IMR-90 (cell line): ENCODE data around the gene GRM8. TPM values are rescaled to one million over a fixed set of nuclear protein-coding genes. Genes with fewer than 3 reads are reported as not detected.

Experiments
- ATAC-seq: fragments of 200-7000 bp; cut with Tn5 transposase; 2 replicates; pipeline ENCODE4 v1.9.1; 2020; ENCODE audit warnings: low read depth, mild to moderate bottlenecking, moderate library complexity
- BruUV-seq: library from RNA; stranded (reverse); fragments of 400-500 nt; replicated peaks from 2 replicates; lab custom pipeline; 2021; lab: Mats Ljungman, UMichigan
- CTCF ChIA-PET: fragments of 300-600 bp; formaldehyde crosslinking; extraction: SDS; loops from one replicate; lab custom pipeline; 2021; ENCODE audit warnings: antibody characterized with exemption; lab: Yijun Ruan, JAX
- POLR2A ChIA-PET: fragments of 300-600 bp; sonication (Branson Sonifier 250); formaldehyde crosslinking; loops from one replicate; lab custom pipeline; 2022; ENCODE audit warnings: antibody characterized with exemption; ENCODE audit not compliant: unreplicated experiment; lab: Charles Lee
- DNase-seq: peaks from one replicate; pipeline ENCODE4 v3.0.0; 2013
- H2AFZ ChIP-seq: replicated peaks from 2 replicates; pipeline ENCODE3; 2013; ENCODE audit warnings: low read length, mild to moderate bottlenecking; ENCODE audit not compliant: poor library complexity
- H2AK5ac ChIP-seq: 2 replicates; pipeline ENCODE4 v1.6.1; 2013; ENCODE audit warnings: low read depth, low read length, inconsistent platforms
- H2AK9ac ChIP-seq: replicated peaks from 2 replicates; pipeline ENCODE3; 2013; ENCODE audit warnings: mild to moderate bottlenecking, low read depth, low read length, moderate library complexity; ENCODE audit not compliant: poor library complexity
- H2BK120ac ChIP-seq: 2 replicates; pipeline ENCODE4 v1.6.1; 2013; ENCODE audit warnings: low read depth, low read length, inconsistent platforms
- H2BK15ac ChIP-seq: 3 replicates; pipeline ENCODE4 v1.6.1; 2013; ENCODE audit warnings: low read depth, low read length, inconsistent platforms
- H2BK20ac ChIP-seq: 2 replicates; pipeline ENCODE4 v1.6.1; 2013; ENCODE audit warnings: low read depth, mild to moderate bottlenecking, inconsistent platforms, low read length, moderate library complexity
- H2BK5ac ChIP-seq: 2 replicates; pipeline ENCODE4 v1.6.1; 2013; ENCODE audit warnings: mild to moderate bottlenecking, low read depth, low read length, inconsistent platforms; ENCODE audit not compliant: poor library complexity, severe bottlenecking
- H3K14ac ChIP-seq: replicated peaks from 2 replicates; pipeline ENCODE4 v1.6.1; 2013; ENCODE audit warnings: low read depth, low read length, inconsistent platforms
- H3K18ac ChIP-seq: 2 replicates; pipeline ENCODE4 v1.6.1; 2013; ENCODE audit warnings: low read depth, low read length, control low read depth
- H3K23ac ChIP-seq: 2 replicates; pipeline ENCODE4 v1.6.1; 2013; ENCODE audit warnings: low read depth, low read length, inconsistent platforms
- H3K27ac ChIP-seq: 2 replicates; pipeline ENCODE4 v1.5.1; 2013; ENCODE audit warnings: mild to moderate bottlenecking, control low read depth, low read length; ENCODE audit not compliant: insufficient read depth
- H3K27me3 ChIP-seq: 2 replicates; pipeline ENCODE4 v1.6.1; 2013; ENCODE audit warnings: low read length; ENCODE audit not compliant: control insufficient read depth, insufficient read depth
- H3K36me3 ChIP-seq: 2 replicates; pipeline ENCODE4 v1.6.1; 2013; ENCODE audit warnings: low read length, mixed read lengths; ENCODE audit not compliant: control insufficient read depth, insufficient read depth
- H3K4ac ChIP-seq: 2 replicates; pipeline ENCODE4 v1.6.1; 2013; ENCODE audit warnings: low read depth, low read length, inconsistent platforms
- H3K4me1 ChIP-seq: 2 replicates; pipeline ENCODE4 v1.6.1; 2013; ENCODE audit warnings: low read length, mixed read lengths; ENCODE audit not compliant: control insufficient read depth, insufficient read depth
- H3K4me2 ChIP-seq: 2 replicates; pipeline ENCODE4 v1.6.1; 2013; ENCODE audit warnings: low read depth, mild to moderate bottlenecking, control low read depth, low read length, moderate library complexity
- H3K4me3 ChIP-seq: 2 replicates; pipeline ENCODE4 v1.5.1; 2013; ENCODE audit warnings: low read depth, mild to moderate bottlenecking, control low read depth, low read length, moderate library complexity; ENCODE audit not compliant: insufficient read depth
- H3K56ac ChIP-seq: 2 replicates; pipeline ENCODE4 v1.6.1; 2013; ENCODE audit warnings: low read length, inconsistent platforms; ENCODE audit not compliant: insufficient read depth; ENCODE audit errors: extremely low read depth
- H3K79me1 ChIP-seq, 2 experiments: 2 replicates each; pipeline ENCODE4 v1.6.1; 2013; ENCODE audit warnings: low read length in 2 of 2, inconsistent platforms in 1 of 2, low read depth in 1 of 2
- H3K9ac ChIP-seq: 2 replicates; pipeline ENCODE4 v1.6.1; 2013; ENCODE audit warnings: low read depth, low read length, control low read depth
- H3K9me1 ChIP-seq: 2 replicates; pipeline ENCODE4 v1.6.1; 2013; ENCODE audit warnings: low read length, inconsistent platforms; ENCODE audit not compliant: insufficient read depth
- H3K9me3 ChIP-seq: 2 replicates; pipeline ENCODE4 v1.6.1; 2013; ENCODE audit warnings: low read length; ENCODE audit not compliant: control insufficient read depth, insufficient read depth
- H4K20me1 ChIP-seq: 2 replicates; pipeline ENCODE4 v1.6.1; 2013; ENCODE audit warnings: low read length, inconsistent platforms; ENCODE audit not compliant: insufficient read depth
- H4K5ac ChIP-seq: 2 replicates; pipeline ENCODE4 v1.6.1; 2013; ENCODE audit warnings: mild to moderate bottlenecking, low read depth, low read length, control low read depth
- H4K8ac ChIP-seq, 2 experiments: 2 replicates each; pipeline ENCODE4 v1.6.1; 2013; ENCODE audit warnings: low read depth in 2 of 2, low read length in 2 of 2, control low read depth in 1 of 2, inconsistent platforms in 1 of 2
- H4K91ac ChIP-seq: 2 replicates; pipeline ENCODE4 v1.6.1; 2013; ENCODE audit warnings: low read depth, low read length, inconsistent platforms; ENCODE audit not compliant: insufficient read depth
- CHD1 ChIP-seq: IDR thresholded peaks from 2 replicates; pipeline ENCODE4 v1.6.1; 2012; ENCODE audit warnings: low read depth, low read length, improper control_type of control experiment
- FOS ChIP-seq: fragments of 150-350 bp; IDR thresholded peaks from 2 replicates; pipeline ENCODE4 v1.6.1; 2016; ENCODE audit warnings: low read depth, low read length
- MAFK ChIP-seq: IDR thresholded peaks from 2 replicates; pipeline ENCODE4 v1.6.1; 2012; ENCODE audit warnings: low read depth, low read length, improper control_type of control experiment
- POLR2A ChIP-seq: IDR thresholded peaks from 2 replicates; pipeline ENCODE4 v1.6.1; 2012; ENCODE audit warnings: mild to moderate bottlenecking, low read depth, low read length
- SMC3 ChIP-seq: fragments of 150-350 bp; IDR thresholded peaks from 2 replicates; pipeline ENCODE4 v1.6.1; 2016; ENCODE audit warnings: low read depth, mild to moderate bottlenecking, antibody characterized with exemption, low read length, moderate library complexity
- WGBS, 2 experiments: methylation state at CpG; one replicate each; pipeline versions ENCODE4 v1.1.5 to v1.1.7; 2013; ENCODE audit warnings: missing lambda C conversion rate in 2 of 2; ENCODE audit not compliant: insufficient read length in 1 of 2; ENCODE audit errors: extremely low coverage in 2 of 2; 5-methylcytosine and 5-hydroxymethylcytosine counted together
- dilution Hi-C: fragments of 300-500 bp; cut with HindIII; formaldehyde crosslinking; loops from one replicate; pipeline ENCODE4 v1.14.3; 2018; ENCODE audit warnings: low sequenced_read_pairs; ENCODE audit not compliant: unreplicated experiment
- in situ Hi-C: fragments of 300-500 bp; cut with MboI; formaldehyde crosslinking; loops from 3 replicates; pipeline ENCODE4 v1.14.3; 2019; ENCODE audit warnings: low sequenced_read_pairs, inconsistent platforms, mixed read lengths
- intact Hi-C: fragments of 100-400 bp; cut with micrococcal nuclease; formaldehyde crosslinking; loops from 2 replicates; pipeline ENCODE4 v1.10.0; 2022
- polyA plus RNA-seq, 3 experiments: library from polyadenylated mRNA; depleted of rRNA; stranded (reverse); fragments of >200 nt; gene quantifications; 2 replicates each; pipeline ENCODE4 v1.2.3, GENCODE V29; 2012; ENCODE audit warnings: low replicate concordance in 1 of 3
- total RNA-seq: library from RNA; depleted of rRNA; stranded (reverse); fragments of >200 nt; gene quantifications from 2 replicates; pipeline ENCODE4 v1.2.3, GENCODE V29; 2012

GRM8 gene
- total and polyA plus RNA-seq, 2 of the 4 experiments (the other 2 are of a cell fraction): not detected

GRCh38 chr7:126570845-126571244, 681.9 kb downstream of the GRM8 start:
- Histone ChIP-seq H3K36me3 (no peaks in the 10 kb centered on the region), H4K5ac (no peak overlapping the region), H2AFZ (no peak overlapping the region), H2AK9ac (no peak overlapping the region), H3K27me3 (no peaks in the 10 kb centered on the region), H4K20me1 (no peaks in the 10 kb centered on the region), H2AK5ac (no peak overlapping the region), H2BK120ac (no peak overlapping the region), H4K91ac (no peak overlapping the region), H3K4ac (no peak overlapping the region), H4K8ac (no peak overlapping the region), H2BK20ac (no peak overlapping the region), H3K4me2 (no peak overlapping the region), H3K79me1 (no peaks in the 10 kb centered on the region), H3K56ac (no peak overlapping the region), H3K9ac (no peak overlapping the region), H3K23ac (no peak overlapping the region), H3K4me1 (no peaks in the 10 kb centered on the region), H3K27ac (no peak overlapping the region), H2BK5ac (no peak overlapping the region), H3K9me1 (no peaks in the 10 kb centered on the region), H3K9me3 (peaks cover 6% of the 10 kb centered on the region), H3K4me3 (no peak overlapping the region), H3K18ac (no peak overlapping the region), H2BK15ac (no peak overlapping the region), H3K14ac (no peak overlapping the region)
- ChIA-PET POLR2A (no interaction called here), CTCF (no interaction called here)
- DNase-seq: no peak
- no CpG with 5 or more reads among the region's 1 CpG for WGBS, 2 experiments
- BruUV-seq: no TSS peak
- TF ChIP-seq CHD1 (no peak), FOS (no peak), POLR2A (no peak), SMC3 (no peak), MAFK (no peak)
- ATAC-seq: no peak
- in situ Hi-C loops (no loop called here), dilution Hi-C loops (no loop called here), intact Hi-C loops (no loop called here)
